ENCODE measurements around the gene LSM3.

Gene LSM3

GRCh38 chr3:14242490-14243311 is 64.1 kb downstream of the LSM3 start:
- no peak for DNase-seq (ENCODE audit: low spot score)

GRCh38 chr3:14243782-14244181 is 65.2 kb downstream of the LSM3 start:
- DNase-seq (ENCODE audit: low spot score), result no peak

- no peak for DNase-seq (ENCODE audit: low spot score)
These were observed 66.1 kb downstream of the LSM3 start for GRCh38 chr3:14244521-14245247.

GRCh38 chr3:14245248-14245639 is 66.6 kb downstream of the LSM3 start:
- no peak for DNase-seq (ENCODE audit: low spot score)

- no peak for DNase-seq (ENCODE audit: low spot score)
These were observed 67.2 kb downstream of the LSM3 start for GRCh38 chr3:14245822-14246221.

GRCh38 chr3:14246414-14246813 is 67.8 kb downstream of the LSM3 start:
- no peak for DNase-seq (ENCODE audit: low spot score)

- no peak for DNase-seq (ENCODE audit: low spot score)
These were observed 69.8 kb downstream of the LSM3 start for GRCh38 chr3:14248477-14248848.

- no peak for DNase-seq (ENCODE audit: low spot score)
These were observed 70.4 kb downstream of the LSM3 start for GRCh38 chr3:14248849-14249523.

All from CD4-positive, alpha-beta T cell treated with Interleukin-2 at 100 ng/mL for 4 hours (primary cell).